Subcutaneous adipose tissue (tissue), 4 donors: Measurements from ENCODE around the gene CKM. TPM values are rescaled to one million over a fixed set of nuclear protein-coding genes. Genes with fewer than 3 reads are reported as not detected.

Source experiments
- total RNA-seq, 4 donors: library from RNA; depleted of rRNA; stranded (reverse); fragments of >200 nt; gene quantifications; one replicate each; pipeline ENCODE4 v1.1.0, GENCODE V29; 2016
- TF ChIP-seq, protein P1 (sequence below): fragments of 450-650 bp; IDR thresholded peaks from one replicate; pipeline ENCODE4 v1.5.1; 2016; ENCODE audit warnings: low read depth, mild to moderate bottlenecking, control low read depth, antibody characterized with exemption, moderate library complexity

Gene CKM
- total RNA-seq: not detected

DNA sequence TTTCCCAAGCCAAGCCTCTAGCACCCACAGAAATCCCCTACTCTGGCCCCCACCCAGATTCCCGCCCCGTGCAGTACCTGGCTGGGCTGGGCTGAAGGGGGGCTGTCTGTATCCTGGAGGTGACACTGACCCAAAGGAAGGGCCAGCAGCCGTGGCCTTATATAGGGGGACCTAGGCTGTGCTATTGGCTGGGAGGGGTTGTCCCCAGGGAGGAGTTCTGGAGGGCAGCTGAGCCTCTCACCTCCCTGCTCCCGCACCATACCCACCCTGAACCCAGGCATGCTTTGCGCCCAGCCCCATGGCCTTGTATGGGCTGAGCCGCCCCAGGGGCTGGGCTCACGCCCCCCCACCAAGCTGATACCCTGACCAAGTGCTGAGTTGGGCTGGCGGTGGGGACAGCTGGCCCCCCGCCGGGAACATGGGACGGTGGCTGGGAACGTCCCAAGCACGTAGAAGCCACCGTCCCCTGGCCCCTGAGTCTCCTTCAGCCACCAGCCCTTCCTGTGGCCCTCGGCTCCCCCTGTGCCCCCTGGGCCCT is at the start of gene CKM:
CKM (minus strand) TSS at position 132 of the 538 bp plus-strand sequence. CDS start 3,162 bp downstream, outside the sequence.
- TF ChIP-seq, protein P1, sequence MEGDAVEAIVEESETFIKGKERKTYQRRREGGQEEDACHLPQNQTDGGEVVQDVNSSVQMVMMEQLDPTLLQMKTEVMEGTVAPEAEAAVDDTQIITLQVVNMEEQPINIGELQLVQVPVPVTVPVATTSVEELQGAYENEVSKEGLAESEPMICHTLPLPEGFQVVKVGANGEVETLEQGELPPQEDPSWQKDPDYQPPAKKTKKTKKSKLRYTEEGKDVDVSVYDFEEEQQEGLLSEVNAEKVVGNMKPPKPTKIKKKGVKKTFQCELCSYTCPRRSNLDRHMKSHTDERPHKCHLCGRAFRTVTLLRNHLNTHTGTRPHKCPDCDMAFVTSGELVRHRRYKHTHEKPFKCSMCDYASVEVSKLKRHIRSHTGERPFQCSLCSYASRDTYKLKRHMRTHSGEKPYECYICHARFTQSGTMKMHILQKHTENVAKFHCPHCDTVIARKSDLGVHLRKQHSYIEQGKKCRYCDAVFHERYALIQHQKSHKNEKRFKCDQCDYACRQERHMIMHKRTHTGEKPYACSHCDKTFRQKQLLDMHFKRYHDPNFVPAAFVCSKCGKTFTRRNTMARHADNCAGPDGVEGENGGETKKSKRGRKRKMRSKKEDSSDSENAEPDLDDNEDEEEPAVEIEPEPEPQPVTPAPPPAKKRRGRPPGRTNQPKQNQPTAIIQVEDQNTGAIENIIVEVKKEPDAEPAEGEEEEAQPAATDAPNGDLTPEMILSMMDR: no peak

DNA sequence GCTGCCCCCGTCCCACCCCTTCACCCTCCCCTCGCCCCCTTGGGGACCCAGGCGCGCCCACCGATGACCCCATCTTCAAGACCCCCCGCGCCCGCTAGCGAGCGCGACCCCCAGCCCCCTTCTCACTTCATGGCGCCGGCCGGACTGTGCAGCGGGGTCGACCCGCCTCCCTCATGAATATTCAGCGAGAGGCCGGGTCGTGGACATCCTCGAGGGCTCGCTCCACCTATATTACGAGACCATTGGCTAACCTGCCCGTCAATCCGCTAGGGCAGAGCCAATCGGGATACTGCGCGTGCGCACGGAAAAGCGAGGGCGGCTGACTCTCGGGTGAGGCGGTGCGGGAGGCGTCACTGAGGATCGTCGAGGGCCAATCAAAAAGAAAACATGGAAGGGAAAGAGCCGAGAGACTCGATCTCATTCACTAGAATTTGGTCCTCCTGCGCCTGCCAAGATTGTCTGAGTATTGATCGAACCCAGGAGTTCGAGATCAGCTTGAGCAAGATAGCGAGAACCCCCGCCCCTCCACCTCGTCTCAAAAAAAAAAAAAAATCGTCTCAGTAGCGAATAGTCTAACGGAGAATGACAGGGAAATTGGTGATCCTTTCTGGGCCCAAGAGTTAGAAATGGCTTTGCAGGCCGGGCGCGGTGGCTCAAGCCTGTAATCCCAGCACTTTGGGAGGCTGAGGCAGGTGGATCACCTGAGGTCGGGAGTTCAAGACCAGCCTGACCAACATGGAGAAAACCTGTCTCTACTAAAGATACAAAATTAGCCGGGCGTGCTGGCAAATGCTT is 47.9 kb upstream of the CKM start, which contains the start of gene ERCC2:
ERCC2 (minus strand) TSS at position 164 of the 795 bp plus-strand sequence; CDS start at position 131, 33 bp downstream.
- TF ChIP-seq, protein P1: no peak

DNA sequence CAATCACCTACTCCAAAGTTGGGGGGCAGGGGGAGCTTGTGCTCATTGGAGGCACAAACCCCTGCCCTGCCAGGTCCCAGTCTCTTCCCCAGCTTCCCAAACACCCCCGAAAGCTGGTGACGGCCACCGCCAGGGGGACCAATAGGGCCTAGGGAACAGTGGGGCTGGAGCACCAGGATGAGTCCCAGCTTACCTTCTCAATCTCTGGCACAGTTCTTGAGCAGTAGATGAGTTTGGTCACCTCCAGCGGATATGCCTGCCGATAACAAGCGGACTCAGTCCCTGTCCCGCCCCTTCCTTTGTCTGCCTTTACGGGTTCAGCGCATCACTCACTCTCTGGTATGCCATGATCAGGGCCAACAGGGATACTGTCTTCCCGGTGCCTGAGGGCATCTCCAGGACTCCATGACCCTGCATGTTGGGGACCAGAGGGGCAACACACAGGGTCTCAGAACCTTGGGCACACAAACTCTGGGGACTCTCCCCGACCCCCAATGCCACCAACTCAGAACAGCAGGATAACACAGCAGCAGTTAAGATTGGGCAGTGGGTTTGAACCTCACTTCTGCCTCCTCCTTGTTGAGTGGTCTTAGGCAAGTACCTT is 46.2 kb upstream of the CKM start:
- TF ChIP-seq, protein P1: no peak

DNA sequence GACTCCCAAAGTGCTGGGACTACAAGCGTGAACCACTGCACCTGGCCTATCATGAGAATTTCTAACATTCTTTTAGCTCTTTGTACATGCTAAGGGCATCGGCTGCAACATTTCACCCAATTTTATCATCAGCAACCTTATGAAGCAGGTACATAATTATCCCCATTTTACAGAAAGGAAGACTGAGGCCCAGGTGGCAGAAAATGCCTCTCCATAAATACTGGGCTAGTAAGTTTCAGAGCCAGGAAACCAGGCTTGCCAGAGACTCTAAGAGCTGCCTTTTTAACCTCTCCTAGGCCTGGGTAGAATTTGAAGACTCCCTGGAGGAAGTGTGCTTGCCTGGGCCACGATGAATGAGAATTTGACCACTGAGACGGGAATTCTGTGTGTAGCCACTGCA is 45.5 kb upstream of the CKM start:
- TF ChIP-seq, protein P1: no peak

DNA sequence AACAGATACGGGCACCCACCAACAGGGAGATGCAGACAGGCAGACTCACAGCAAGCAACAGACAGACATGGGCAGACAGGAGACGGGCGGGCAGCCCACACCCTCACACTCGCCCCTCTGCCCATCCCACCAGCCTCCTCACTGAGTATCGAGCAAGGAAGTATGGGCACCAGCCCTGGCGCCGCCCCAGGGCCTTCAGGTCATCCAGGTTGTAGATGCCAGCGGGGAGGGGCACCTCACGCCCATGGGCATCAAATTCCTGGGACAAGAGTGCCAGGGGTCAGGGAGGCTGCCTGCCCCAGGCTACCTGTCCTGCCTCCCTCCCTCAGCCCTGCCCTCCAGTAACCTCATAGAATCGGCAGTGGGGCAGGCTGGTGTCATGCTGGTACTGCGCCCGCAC is 42.0 kb upstream of the CKM start:
- TF ChIP-seq, protein P1: no peak

DNA sequence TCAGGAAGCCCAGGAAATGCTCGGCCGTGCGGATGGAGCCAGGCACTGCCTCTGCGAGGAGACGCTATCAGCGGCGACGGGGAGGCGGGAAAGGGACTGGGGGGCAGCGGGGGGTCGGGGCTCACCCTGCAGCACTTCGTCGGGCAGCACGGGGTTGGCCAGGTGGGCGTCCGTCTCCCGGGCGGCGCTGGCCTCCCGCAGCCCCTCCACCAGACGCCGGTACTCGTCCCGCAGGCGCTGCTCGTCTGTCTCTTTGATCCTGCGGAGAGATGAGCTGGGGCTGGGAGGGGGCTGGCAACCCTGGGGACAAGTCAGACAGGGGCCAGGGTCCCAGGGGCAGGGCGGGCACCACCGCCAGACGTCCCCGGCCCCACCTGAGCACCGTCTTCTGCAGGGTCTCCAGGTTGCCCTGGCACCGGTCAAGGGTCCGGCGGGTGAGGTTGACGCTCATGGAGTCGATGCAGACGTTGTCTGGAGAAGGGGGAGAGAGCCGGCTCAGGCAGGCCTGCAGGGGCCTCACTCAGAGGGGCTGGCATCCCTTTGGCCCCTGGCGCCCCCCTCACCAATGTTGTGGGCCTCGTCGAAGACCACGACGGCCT is 41.3 kb upstream of the CKM start:
- TF ChIP-seq, protein P1: no peak

DNA sequence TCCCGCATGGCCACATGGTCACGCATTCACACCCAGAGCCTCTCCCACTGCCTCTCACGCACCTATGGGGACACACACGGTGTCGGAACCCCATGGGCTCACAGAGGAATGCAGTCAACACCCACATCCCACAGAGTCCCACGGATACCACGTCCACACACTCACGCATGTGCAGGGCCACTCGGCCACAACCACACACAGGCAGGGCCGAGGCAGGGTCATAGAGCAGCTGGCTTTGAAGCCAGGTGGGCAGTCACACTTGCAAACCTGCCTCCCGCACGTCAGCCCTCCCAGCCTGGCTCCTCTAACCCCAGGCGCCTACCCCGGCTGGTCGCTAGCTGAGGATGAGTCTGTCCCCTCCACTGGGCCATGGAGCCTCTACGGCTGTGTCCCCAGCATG is 39.6 kb upstream of the CKM start:
- TF ChIP-seq, protein P1: no peak
